ENCODE data around the gene INTS11.

The INTS11 gene

DNA sequence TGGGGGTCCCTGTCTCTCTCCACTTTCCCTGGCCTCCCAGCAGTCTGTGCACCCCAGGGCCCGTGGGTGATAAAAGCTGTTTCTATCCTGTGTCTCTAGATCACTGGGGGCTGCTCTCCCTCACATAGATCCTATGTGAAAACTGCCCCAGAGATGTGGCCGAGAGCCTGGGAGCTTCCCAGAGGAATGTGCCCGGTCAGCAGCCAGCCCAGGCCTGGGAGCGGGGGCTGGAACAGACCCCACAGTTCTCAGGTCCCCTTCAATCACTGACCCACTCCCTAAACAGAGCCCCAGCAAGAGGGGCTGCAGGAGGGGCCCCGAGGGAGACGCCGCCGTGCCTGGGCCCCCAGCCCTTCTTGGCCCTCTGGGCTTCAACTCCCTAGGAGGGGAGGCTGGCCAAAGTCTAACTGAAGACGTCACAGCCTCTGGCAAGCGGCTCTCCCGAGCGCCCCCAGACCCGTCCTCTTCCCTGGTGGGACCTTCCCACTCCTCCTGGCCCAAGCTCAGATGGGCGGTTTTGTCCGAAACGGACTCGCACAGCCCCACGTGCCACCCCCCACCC, 33.5 kb upstream of the INTS11 start:
- DNase-seq: no peak

DNA sequence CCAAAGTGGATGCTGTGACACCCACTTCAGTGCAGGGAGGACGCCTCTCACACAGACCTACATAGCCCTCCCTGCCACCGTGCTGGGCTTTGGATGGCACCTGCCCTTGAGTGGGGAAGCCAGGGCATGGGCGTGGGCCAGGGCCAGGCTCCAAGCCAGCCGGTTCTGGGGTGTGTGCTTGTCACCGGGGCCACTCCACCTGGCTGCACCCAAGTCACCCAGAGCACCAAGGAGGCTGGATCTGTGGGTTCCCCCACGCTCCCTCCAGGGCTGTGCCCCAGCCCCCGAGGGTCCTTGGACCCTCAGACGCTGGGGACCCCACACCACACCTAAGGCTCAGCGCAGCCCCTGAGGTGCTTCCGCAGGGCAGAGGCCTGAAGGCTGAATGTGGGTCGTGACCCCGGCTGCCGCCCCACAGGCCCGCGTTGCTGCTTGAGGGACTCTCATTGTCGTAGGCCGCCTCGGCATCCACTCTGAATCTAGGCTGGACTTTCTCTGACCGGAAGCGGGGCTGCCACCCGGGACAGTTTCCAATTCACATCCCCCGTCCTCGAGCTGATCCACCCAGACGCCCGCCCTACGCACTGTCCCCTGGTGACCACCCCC, 32.4 kb upstream of the INTS11 start:
- DNase-seq: no peak

DNA sequence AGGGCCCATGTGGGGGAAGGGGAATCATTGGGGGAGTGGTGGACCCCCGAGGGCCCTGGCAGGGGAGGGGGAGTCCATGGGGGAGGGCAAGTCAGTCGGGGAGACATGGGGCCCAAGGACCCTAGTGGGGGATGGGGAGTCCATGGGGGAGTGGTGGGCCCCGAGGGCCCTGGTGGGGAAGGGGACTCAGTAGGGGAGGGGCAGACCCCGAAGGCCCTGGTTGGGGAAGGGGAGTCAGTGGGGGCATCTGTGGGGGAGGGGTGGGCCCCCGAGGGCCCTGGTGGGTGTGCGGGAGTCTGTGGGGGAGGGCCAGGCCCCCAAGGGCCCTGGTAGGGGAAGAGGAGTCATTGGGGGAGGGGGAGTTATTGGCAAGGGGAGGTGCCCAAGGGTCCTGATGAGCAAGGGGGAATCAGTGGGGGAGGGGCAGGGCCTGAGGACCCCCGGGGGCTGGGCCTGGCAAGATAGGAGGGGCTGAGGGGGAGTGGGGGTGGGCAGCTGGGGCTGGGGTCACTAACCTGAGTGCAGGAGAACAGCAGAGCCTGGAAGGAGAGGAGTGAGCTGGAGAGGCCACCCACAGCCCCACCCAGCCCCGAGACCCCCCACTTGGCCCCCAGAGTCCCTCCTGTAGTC, 31.8 kb upstream of the INTS11 start:
- no peak for DNase-seq

DNA sequence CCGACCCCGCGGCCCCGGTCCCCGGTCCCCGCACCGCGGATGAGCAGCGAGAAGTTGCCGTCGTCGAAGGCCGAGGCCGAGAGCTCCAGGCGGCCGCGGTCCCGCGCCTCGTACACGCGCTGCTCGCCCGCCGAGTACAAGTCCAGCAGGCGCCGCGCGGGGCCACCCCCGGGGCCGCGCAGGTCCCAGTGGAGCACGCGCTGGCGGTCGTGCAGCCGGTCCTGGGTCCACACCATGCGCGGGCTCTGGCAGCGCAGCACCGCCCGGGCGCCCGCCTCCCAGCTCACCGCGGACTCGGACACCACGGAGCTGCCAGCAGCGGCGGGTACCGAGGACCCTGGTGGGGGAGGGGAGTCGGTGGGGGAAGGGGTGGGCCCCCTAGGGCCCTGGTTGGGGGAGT, 31.0 kb upstream of the INTS11 start:
- DNase-seq: no peak

DNA sequence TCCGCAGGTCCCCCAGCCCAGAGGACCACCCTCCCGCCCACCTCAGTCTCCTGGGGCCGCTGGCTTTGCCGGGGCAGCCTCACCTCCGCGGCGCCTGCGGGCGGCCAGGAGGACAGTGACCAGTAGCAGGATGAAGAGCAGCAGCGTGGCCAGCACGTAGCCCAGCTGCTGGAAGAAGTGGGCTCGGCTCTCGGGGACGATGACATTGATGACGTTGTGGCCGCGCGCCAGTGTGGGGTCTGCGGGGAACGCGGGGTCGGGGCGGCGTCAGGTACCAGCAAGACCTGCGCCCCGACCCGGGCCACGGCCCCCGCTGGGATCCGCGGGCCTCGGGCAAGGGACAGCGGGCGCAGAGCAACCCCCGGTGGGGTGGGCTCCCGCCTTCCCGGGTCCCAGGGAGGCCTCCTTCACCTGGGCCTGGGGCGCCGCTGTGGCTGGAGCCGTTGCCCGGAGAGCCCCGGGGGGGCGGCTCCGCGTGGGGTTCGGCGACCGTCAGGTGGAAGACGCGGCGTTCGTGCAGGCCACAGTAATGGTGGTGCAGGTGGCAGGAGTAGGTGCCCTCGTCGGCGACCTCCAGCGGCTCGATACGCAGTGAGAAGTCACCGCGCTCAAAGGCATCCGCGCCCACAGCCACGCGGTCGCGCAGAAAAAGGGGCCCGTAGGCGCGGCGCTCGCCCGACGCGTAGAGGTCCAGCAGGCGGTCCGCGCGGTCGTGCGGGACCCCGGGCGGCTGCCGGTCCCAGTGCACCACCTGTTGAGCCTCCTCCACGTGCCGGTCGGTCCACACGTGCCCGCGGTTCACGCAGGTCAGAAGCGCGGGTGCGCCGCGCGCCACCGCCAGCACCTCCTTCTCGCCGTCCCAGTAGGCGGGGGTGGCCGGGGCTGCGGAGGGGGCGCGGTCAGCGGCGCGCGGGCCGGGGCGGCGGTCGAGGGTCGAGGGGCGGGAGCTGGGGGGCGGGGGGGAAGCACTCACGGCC, 30.1 kb upstream of the INTS11 start:
- no peak for DNase-seq

DNA sequence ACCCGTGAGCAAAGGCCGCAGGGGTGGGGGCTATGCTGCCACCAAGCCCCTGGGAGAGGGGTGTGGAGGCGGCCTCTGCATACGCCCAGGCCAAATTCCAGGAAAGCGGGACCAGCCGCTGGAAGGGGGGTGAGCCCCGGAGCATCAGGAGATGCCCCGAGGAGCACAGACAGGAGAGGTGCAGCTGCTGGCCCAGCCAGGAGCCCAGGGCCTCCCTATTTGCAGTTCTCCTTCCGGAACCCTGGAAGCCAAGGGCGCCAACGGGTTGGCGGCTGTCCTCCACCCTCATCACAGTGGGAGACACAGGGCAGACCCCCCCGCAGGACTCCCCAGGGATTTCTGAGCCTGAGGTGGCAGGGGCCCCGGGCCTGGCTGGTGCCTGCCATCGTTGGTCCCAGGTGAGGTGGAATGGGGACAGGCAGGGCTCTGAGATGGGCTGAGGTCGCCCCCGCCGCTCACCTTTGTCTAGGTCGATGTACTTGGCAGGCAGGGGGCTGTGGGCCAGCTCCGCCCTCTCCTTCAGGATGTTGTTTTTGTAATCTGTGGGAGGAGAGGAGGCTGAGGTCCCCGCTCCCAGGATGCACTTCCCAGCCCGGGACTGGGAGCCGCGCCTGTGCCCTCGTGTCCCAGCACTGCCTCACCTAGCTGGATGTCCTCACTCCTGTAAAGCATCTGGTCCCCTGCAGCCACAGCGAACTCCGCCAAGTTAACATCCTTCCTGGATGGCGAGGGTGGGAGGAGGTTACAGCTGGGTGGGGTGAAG, 29.1 kb upstream of the INTS11 start:
- no peak for DNase-seq

DNA sequence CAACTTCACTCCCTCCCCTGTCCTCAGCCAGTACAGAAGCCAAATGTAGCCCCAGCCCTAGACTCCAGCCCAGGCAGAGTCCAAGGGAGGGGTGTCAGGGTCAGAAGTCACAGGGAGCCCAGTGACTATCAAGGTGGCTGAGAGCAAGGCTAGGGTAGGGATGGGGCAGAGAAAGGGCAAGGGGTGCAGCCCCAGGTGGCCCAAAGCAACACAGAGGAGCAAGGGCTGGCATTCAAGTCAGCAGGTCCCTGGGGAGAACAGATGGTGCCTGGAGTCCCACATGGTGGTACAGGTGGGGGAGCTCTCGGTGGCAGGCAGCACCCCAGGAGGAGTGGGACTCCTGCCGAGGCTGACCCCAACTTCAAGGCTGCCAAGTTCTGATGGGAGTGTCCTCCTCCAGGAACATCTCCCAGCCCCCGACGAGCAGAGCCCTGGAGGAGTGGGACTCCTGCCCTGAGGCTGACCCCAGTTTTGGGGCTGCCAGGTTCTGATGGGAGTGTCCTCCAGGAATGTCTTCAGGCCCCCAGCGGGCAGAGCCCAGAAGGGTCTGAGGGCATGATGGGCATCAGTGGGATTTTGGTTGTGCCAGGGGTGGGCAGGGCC, 28.4 kb upstream of the INTS11 start:
- no peak for DNase-seq

DNA sequence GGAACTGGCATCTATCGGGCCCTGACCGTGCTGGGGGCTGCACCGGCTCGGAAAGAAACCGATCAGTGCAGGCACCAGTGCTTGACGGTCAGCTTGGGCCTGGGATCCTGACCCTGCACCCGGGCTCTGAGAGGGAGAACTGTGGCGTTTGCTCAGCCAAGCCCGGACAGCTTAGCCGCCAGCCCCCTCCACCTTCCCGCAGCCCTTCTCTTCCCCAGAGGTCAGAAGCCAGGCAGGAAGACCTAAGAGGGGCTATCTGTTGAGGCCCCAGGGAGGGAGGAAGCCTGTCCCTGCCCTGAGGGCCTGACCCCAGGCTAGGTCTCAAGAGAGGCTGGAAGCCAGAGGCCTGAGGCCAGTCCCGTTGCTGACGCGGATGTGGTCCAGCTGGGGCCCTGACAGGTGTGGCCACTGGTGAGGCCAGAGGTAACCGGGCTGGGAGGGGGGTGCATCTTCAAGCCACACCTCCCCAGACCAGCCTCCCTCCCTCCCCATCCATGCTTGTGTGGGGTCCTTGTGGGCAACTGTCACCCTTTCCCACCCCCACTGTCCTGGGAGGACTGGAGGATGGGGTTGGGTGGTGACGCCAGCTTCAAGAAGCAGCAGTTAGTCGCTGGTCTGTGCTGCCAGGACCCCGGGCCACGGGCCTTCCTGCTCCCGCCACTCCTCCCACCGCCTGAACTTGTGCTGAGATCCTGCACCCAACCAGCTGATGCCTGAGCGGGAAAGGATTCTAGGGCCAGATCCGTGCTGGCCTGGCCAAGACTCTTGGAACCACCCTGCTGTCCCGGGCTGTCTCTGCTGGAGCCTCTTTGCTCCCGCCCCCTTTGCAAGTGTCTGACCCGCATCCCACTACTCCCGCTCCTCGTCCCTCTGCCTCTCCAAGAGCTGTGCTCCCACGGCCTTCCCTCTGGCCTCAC, 27.3 kb upstream of the INTS11 start:
- no peak for DNase-seq

DNA sequence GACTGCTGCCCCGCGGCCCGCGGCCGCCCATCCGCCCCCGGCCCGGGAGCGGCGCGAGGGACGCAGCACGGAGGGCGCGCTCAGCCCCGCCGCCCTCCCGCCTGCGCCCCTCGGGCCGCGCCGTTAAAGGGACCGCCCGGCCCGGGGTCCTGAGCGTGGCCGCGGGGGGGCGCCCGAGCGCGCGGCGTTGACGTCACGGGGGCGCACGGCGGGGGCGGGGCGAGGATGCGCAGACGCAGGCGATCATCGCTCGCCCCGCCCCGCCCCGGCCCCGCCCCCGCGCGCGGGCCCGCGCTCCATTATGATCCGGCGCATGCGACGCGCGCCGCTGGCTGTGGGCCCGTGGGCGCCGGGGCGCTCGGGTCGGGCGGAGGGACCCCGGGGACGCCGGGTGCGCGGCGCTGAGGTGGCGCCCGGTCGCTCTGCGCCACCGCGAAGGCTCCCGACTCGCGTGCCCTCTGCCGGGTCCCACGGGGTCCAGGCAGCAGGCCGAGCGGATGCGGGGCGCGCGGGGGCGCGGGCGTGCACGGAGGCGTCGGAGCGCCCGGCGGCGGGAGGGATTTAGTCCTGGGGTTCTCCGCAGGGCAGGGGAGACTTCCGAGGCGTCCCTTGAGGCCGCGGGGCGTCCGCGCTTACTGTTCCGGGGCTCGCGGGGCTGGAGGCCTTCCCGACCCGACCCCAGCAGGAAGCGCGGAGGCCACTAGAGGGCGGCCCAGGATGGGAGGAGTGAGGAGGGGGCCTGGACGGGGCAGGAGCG, 25.0 kb upstream of the INTS11 start, which contains the start of gene DVL1:
Gene DVL1 (minus strand): TSS at position 163 of the 757 bp plus-strand sequence. CDS start 353 bp downstream, outside the sequence.
- no peak for DNase-seq

DNA sequence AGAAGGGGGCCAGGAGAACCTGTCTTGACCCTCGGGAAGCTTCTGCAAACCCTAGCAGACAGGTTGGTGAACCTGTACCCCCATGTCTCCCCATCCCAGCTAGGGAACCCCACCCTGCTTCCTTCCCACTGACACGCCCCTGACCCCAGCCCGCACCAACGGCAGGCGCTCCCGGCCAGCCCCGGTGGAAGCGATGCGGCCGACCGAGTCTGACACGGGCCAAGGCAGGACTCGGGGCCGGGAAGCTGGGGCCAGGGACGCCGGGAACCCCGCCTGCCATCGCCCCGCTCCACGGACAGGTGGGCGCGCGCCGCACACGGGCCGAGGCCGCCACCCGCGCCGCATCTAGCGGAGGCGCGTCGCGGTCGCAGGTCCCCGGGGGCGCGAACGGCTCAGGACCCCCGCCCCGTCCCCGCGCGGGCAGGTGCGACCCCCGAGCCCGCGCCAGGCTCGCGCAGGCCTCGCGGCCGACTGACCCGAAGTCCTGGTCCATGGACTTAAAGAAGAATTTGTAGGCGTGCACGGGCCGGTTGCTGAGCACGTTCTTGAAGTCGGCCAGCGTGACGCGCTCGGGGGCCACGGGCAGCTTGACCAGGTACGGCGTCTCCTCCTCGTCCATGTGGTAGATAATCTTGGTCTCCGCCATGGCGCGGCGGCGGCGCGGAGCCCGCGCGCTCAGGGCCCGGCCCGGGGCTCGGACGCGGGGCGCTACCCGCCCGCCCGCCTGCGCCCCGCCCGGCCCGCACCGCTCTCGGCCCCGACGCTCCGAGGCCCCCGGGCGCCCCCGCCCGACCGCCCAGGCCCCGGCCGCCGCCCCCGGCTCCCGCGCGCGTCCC, 24.2 kb upstream of the INTS11 start:
- no peak for DNase-seq

DNA sequence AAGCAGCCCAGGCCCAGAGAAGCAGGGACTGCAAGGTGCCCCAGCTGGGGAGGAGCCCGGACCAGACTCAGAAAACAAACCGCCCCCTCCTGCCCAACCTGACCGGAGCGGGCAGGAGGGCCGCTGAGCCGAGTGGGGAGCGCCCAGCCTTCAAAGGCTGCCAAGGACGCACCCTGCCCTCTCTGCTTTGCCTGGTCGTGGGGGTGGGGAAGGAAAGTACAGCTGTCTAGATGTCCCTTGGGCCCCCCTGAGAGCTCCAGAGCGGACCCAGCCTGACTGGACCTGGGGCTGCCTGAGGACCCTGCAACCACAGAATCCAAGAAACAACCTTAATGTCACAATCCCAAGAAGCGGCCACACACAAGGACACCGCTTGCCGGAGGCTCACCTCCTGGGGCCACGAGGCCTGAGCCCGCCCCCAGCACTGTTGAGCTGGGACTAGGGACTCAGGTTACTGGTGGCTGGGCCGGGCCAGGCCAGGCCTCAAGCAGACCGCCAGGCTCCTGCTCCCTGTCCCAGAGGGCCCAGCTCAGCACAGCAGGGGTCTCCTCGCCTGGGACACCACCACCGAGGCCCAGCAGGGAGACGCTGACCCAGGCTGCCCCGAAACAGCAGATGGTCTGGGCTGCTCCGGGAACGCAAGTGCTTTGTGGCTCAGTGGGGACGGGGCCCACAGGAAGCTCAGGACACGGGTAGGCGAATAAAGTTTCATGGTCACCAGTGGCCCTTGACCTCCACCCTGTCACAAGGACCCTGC, 23.4 kb upstream of the INTS11 start:
- DNase-seq: no peak

DNA sequence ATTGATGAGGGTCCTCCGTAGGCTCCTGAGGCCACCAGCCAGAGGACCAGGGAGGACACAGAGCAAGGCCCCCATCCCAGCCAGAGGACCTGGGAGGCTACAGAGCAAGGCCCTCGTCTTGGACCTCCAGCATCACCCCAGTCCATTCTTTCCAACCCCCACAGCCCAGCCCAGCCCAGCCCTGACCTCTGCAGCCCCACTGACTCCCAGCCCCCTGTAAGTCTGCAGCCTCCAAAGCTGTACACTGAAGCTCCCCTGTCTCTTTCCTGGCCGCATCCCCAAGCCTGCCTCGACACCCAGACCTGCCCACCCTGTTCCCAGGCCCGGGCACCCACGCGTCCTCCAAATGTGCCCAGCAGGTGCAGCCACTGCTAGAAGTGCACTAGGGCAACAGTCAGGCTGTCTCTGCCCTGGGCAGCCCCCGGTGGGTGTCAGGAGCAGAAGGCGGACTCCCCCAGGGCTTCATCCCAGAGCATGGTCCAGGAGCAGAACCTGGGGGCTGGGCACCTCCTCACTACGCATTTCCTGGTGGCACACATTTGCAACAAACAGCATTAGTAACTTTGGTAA, 22.7 kb upstream of the INTS11 start:
- no peak for DNase-seq

DNA sequence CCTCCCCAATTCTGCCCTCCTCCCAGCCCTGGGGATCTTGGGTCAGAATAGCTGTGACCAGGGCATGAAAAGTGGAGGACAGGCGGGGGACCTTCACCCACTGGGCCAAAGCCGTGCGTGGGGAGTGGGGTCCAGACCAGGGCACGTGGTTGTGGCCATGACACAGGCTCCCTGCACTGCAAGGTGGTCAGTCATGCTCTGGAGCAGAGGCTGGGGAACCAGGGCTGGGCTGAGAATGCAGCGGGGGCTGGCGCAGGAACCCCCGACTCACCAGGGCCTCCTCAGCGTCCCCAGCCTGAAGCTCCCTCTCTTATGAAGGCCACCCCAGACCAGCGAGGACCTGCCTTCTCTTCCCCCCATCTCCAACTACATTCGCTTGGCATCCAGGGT, 22.0 kb upstream of the INTS11 start:
- no peak for DNase-seq

DNA sequence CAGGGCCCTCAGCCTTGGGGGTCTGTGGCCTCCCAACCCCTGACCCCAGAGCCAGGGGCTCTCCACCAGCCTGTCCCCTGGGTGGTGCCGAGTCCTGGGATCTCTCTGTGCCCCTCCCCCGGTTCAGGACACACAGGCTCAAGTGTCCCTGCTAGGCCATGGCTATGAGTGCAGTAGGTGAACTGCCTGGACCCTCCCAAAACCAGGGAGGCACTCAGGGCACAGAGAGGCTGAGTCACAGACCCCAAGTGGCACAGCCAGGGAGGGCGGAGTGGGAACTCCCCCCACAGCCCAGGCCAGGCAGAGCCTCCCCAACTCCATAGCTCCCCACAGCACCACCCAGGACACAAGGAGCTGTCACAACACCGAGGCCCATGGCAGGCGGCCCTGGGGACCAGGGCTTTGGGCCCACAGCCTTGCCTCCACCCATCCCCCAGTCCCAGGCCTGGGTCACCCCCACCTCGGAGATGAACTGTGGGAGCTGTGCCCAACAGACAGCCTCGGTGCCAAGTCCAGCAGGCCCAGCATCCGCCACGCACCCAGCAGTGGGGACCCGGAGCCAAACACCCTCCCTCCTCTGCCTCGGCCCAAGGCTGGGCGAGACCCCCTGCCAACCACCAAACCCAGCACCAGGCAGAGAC, 21.5 kb upstream of the INTS11 start:
- DNase-seq: no peak

DNA sequence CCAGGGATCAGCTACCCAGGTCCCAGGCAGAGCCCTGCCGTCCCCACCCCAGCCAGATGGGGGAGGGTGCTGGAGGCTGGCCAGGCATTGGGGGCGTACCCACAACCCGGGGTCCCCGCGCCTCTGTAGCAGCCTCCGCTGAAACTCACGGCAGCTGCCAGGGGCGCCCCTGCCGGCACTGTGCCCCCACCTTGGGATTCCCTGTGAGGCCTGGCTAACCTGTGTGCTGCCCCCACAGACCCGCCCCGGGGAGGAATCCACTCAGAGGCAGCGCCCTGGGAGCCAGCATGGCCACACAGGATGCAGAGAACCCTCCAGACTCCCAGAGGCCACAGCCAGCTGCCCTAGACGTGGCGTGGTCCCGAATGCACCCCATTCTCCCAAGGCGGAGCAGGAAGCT, 20.9 kb upstream of the INTS11 start:
- no peak for DNase-seq

DNA sequence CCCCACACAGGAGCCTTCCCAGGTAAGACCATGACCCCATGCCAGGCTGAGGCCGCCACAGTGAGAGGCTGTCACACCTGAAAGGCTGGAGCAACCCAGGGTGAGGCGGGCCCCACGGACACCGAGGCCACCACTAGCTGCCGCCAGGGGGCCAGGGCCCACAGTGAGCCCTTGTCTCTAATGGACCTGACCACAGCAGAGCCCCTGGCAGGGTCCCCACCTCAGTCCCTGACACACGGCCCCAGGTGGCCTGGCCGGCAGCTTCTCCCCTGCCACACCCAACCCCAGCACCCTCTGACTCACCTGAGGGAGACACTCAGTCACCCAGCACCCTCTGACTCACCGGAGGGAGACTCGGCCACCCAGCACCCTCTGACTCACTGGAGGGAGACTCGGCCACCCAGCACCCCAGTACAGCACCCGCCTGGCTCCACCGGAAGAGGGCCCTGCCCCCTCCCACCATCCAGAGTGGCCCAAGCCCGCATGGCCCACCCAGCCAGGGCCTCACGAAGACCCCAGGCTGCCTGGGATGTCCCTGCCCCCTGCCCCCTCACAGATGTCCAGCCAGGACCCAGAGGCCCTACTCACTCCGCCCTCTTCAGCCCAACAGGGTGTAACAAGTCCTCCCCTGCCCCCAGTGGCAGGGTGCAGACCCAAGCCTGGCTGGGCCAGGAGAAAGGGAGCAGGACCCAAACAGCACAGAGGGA, 20.3 kb upstream of the INTS11 start:
- DNase-seq: no peak

DNA sequence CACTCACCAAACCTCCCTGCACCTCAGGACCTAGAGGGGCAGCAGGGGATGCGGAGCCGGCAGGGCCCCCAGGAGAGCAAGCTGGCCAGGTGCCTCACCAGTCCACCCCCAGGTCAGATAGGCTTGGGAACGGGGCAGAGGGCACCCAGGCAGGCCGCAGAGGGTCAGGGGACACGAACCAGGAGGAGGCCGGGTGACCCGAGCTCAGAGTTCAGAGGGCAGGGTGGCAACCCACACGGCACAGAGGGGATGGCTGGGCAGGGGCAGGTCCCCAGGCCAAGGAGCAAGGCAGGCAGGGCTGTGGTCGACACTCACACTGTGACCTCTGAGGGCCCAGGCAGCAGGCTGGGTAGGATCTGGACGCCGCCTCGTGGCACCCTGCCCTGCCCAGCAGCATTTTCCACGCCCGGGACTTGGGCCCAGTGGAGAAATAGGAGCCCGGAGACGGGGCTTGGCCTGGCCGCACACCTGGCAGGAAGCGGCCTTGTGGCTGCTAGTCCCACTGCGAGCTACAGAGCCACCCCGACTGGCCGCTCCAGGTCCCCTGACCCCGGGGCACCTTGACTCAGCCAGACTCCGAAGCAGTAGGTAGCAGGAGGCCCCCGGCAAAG, 19.5 kb upstream of the INTS11 start:
- no peak for DNase-seq
